Measurements from ENCODE around the gene MSH3.

MSH3 gene

DNA sequence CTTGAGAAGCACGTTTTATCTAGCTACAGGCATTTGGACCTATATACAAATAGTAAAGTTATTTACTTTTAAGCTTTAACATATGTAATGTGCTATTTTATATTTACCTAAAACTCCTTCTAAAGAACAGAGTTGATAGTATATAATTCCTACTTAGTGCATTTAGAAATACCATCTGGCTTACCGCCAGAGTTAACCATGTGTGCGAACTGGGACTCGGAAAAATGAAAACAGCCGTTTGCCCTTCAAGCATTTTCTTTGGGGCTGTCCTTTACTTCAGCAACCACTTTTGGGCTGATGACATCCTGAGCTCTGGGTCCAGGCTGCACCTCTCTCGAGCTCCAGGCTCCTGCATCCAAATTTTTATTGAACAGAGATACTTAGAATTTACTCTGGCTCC lies 22.3 kb downstream of the MSH3 start:
- Histone ChIP-seq H3K9me3 (ENCODE audit: control insufficient read depth, low read length) (no peaks in the 10 kb centered on the region), H3K36me3 (ENCODE audit: control insufficient read depth, insufficient read depth, low read length) (peaks cover 27% of the 10 kb centered on the region), H3K4me1 (ENCODE audit: control insufficient read depth, insufficient read depth, low read length, poor library complexity, severe bottlenecking) (no peaks in the 10 kb centered on the region), H3K27me3 (replicated peaks; ENCODE audit: control insufficient read depth, insufficient read depth, low read length, poor library complexity, severe bottlenecking) (no peaks in the 10 kb centered on the region), H3K27ac (ENCODE audit: insufficient read depth, low read length, poor library complexity, severe bottlenecking) (no peak overlapping the region), H3K4me3 (ENCODE audit: insufficient read depth, low read depth, low read length, poor library complexity, severe bottlenecking) (no peak overlapping the region)
- no peak for DNase-seq

DNA sequence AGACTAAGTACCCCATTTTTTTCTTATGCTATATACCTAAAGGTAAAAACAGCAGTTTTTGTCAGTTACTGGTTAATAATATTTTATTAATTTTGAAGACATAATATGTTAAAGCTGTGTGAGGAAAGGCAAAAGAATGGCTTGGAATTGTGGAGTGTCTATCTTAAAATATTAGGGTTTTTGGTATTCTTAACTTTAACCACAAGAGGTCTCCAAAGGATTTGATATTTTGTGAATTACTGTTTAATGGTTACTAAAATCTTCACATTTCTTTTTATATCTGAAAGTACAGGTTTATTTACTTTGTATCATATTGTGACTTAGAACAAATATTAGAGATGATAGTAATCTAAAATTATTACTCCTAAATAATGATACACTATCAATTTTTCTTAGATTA lies 32.3 kb downstream of the MSH3 start:
- Histone ChIP-seq H3K9me3 (ENCODE audit: control insufficient read depth, low read length) (no peaks in the 10 kb centered on the region), H3K27ac (ENCODE audit: insufficient read depth, low read length, poor library complexity, severe bottlenecking) (no peak overlapping the region), H3K36me3 (ENCODE audit: control insufficient read depth, insufficient read depth, low read length) (no peaks in the 10 kb centered on the region), H3K27me3 (replicated peaks; ENCODE audit: control insufficient read depth, insufficient read depth, low read length, poor library complexity, severe bottlenecking) (no peaks in the 10 kb centered on the region), H3K4me3 (ENCODE audit: insufficient read depth, low read depth, low read length, poor library complexity, severe bottlenecking) (no peak overlapping the region), H3K4me1 (ENCODE audit: control insufficient read depth, insufficient read depth, low read length, poor library complexity, severe bottlenecking) (no peaks in the 10 kb centered on the region)
- DNase-seq, result no peak

DNA sequence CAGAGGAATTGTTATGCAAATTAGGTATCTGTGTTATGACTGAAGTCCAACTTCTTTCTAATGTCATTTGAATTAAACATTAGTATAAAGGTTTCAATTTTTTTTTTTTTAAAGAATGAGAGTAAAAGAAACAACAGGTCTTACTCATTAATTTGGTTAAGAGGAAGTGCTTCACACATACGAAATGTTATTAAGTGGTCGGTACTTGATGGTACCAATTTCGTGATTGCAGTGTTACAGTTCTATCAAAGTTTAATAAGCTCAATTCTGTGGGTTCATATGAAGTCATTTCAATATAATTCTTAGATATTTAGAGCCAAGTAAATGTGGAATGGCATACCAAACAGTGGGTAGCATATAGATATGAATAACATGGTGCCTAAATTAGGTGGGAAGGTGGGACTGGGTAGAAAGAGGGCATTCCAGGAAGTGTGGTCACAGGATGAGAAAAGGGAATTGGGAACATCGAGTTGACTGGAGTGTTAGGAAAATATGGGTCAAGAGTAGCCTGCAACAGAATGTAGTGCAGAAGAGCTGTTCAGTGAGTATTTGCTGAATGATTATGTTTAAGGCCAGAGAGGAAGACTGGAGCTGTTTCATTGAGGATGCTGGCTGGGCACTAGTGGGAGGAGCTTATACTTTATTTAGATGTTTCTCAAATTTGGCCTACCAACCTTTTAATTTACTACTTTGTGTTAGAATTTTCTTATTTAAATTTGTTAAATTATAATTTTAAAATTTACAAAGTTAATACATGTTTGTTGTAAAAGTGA lies 34.4 kb downstream of the MSH3 start:
- Histone ChIP-seq H3K27me3 (replicated peaks; ENCODE audit: control insufficient read depth, insufficient read depth, low read length, poor library complexity, severe bottlenecking) (no peaks in the 10 kb centered on the region), H3K27ac (ENCODE audit: insufficient read depth, low read length, poor library complexity, severe bottlenecking) (no peak overlapping the region), H3K4me3 (ENCODE audit: insufficient read depth, low read depth, low read length, poor library complexity, severe bottlenecking) (no peak overlapping the region), H3K4me1 (ENCODE audit: control insufficient read depth, insufficient read depth, low read length, poor library complexity, severe bottlenecking) (no peaks in the 10 kb centered on the region), H3K36me3 (ENCODE audit: control insufficient read depth, insufficient read depth, low read length) (no peaks in the 10 kb centered on the region), H3K9me3 (ENCODE audit: control insufficient read depth, low read length) (no peaks in the 10 kb centered on the region)
- no peak for DNase-seq

DNA sequence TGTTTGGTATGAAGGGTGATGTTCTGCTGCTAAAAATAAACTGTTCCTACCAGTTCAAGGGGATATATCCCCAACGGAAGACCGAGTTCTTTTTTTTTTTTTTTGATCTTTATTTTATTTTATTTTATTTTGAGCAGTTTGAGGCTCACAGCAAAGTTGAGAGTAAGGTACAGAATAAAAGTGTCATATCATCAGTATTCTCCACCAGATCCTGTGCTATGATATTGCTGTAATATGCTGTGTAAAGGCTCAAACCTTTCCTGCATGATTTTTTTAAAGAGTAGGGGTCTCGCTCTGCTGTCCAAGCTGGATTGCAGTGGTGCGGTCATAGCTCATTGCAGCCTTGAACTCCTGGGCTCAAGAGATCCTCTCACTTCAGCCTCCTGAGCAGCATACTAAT lies 35.2 kb downstream of the MSH3 start:
- Histone ChIP-seq H3K27me3 (replicated peaks; ENCODE audit: control insufficient read depth, insufficient read depth, low read length, poor library complexity, severe bottlenecking) (no peaks in the 10 kb centered on the region), H3K27ac (ENCODE audit: insufficient read depth, low read length, poor library complexity, severe bottlenecking) (no peak overlapping the region), H3K9me3 (ENCODE audit: control insufficient read depth, low read length) (no peaks in the 10 kb centered on the region), H3K4me3 (ENCODE audit: insufficient read depth, low read depth, low read length, poor library complexity, severe bottlenecking) (no peak overlapping the region), H3K36me3 (ENCODE audit: control insufficient read depth, insufficient read depth, low read length) (no peaks in the 10 kb centered on the region), H3K4me1 (ENCODE audit: control insufficient read depth, insufficient read depth, low read length, poor library complexity, severe bottlenecking) (no peaks in the 10 kb centered on the region)
- no peak for DNase-seq

DNA sequence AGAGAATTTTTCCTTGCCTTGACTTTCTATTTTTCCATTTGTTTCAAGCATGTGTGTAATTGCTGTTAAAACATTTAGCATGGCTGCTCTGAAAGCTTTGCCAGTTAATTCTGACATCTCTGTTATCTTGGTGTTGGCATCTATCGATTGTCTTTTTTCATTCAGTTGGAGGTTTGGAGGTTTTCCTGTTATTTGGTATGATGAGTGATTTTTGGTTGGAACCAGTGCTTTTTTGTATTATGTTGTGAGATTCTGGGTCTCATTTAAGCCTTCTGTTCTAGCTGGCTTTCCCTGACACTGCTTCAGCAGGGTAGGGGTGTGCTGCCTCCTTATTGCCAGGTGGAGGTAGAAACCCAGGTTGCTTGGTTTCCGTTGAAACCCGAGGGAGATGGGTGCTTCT lies 41.2 kb downstream of the MSH3 start:
- H3K27ac ChIP-seq (ENCODE audit: insufficient read depth, low read length, poor library complexity, severe bottlenecking), result no peak overlapping the region
- H3K27me3 ChIP-seq (replicated peaks; ENCODE audit: control insufficient read depth, insufficient read depth, low read length, poor library complexity, severe bottlenecking), result no peaks in the 10 kb centered on the region

DNA sequence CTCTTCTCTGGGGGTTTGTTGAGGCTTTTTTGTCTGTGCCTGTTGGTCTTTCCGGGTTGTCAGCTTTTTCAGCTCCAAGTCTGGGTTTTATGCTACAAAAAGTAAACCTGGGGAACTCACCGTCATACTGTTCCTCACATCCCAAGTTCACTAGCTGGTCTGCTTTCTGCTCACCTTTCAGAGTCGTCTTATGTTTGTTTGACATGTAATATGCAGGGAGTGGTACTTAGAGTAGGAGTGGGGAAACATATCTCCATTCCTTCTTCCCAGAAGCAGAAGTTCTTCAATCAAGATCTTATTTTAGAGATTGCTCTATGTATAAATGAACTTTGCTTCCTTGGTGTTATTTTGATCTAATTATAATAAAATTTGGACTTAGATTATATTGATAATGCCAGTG lies 42.0 kb downstream of the MSH3 start:
- H3K36me3 ChIP-seq (ENCODE audit: control insufficient read depth, insufficient read depth, low read length), result no peaks in the 10 kb centered on the region
- H3K27ac ChIP-seq (ENCODE audit: insufficient read depth, low read length, poor library complexity, severe bottlenecking), result no peak overlapping the region

More for the DNA sequence above, 41.2 kb downstream of the MSH3 start:
- H3K9me3 ChIP-seq (ENCODE audit: control insufficient read depth, low read length), result no peaks in the 10 kb centered on the region
- H3K36me3 ChIP-seq (ENCODE audit: control insufficient read depth, insufficient read depth, low read length), result no peaks in the 10 kb centered on the region
- H3K4me3 ChIP-seq (ENCODE audit: insufficient read depth, low read depth, low read length, poor library complexity, severe bottlenecking), result no peak overlapping the region
- DNase-seq, result no peak
- H3K4me1 ChIP-seq (ENCODE audit: control insufficient read depth, insufficient read depth, low read length, poor library complexity, severe bottlenecking), result no peaks in the 10 kb centered on the region

DNA sequence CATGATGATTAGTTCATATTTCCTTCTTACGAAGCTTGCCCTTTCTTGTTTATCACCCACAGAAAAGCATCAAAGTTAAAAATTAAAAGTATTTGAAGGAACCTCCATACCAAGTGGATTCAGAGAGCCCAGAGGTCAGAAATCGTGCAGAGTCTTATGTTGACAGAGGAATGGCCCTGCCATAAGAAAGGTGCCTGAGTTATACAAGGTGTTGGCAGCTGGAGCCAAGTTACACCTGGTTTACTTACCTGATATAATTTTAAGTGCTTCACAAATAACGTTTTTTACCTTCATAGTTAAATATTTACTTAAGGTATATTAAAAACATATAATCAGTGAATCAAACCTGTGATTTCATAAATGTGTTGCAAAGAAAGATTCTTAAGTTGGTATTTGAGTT lies 42.6 kb downstream of the MSH3 start:
- no peaks in the 10 kb centered on the region for H3K9me3 ChIP-seq (ENCODE audit: control insufficient read depth, low read length)
- no peak for DNase-seq
- no peaks in the 10 kb centered on the region for H3K36me3 ChIP-seq (ENCODE audit: control insufficient read depth, insufficient read depth, low read length)
- H3K27ac ChIP-seq (ENCODE audit: insufficient read depth, low read length, poor library complexity, severe bottlenecking), result no peak overlapping the region
- H3K4me1 ChIP-seq (ENCODE audit: control insufficient read depth, insufficient read depth, low read length, poor library complexity, severe bottlenecking), result no peaks in the 10 kb centered on the region
- no peaks in the 10 kb centered on the region for H3K27me3 ChIP-seq (replicated peaks; ENCODE audit: control insufficient read depth, insufficient read depth, low read length, poor library complexity, severe bottlenecking)
- no peak overlapping the region for H3K4me3 ChIP-seq (ENCODE audit: insufficient read depth, low read depth, low read length, poor library complexity, severe bottlenecking)

More for the DNA sequence above, 42.0 kb downstream of the MSH3 start:
- Histone ChIP-seq H3K4me3 (ENCODE audit: insufficient read depth, low read depth, low read length, poor library complexity, severe bottlenecking) (no peak overlapping the region), H3K4me1 (ENCODE audit: control insufficient read depth, insufficient read depth, low read length, poor library complexity, severe bottlenecking) (no peaks in the 10 kb centered on the region), H3K27me3 (replicated peaks; ENCODE audit: control insufficient read depth, insufficient read depth, low read length, poor library complexity, severe bottlenecking) (no peaks in the 10 kb centered on the region), H3K9me3 (ENCODE audit: control insufficient read depth, low read length) (no peaks in the 10 kb centered on the region)
- DNase-seq, result no peak

DNA sequence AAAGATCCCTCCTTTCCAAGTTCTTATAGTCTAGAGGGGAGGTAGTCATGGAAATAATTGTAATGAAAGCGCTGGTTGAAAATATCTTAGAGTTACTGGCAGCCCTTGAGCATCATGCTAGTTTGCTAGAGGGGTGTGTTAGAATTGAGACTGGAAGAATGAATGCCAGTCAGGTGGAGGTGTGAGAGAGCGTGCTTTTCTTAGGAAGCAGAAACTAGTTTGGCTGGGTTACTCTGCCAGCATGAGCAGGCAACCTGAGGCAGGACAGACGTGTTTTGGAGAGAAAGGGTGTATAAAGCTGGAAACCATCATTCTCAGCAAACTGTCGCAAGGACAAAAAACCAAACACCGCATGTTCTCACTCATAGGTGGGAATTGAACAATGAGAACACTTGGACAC lies 43.9 kb downstream of the MSH3 start:
- no peak overlapping the region for H3K27ac ChIP-seq (ENCODE audit: insufficient read depth, low read length, poor library complexity, severe bottlenecking)
- no peaks in the 10 kb centered on the region for H3K9me3 ChIP-seq (ENCODE audit: control insufficient read depth, low read length)
- H3K27me3 ChIP-seq (replicated peaks; ENCODE audit: control insufficient read depth, insufficient read depth, low read length, poor library complexity, severe bottlenecking), result no peaks in the 10 kb centered on the region
- H3K36me3 ChIP-seq (ENCODE audit: control insufficient read depth, insufficient read depth, low read length), result no peaks in the 10 kb centered on the region
- DNase-seq, result no peak
- H3K4me1 ChIP-seq (ENCODE audit: control insufficient read depth, insufficient read depth, low read length, poor library complexity, severe bottlenecking), result no peaks in the 10 kb centered on the region
- H3K4me3 ChIP-seq (ENCODE audit: insufficient read depth, low read depth, low read length, poor library complexity, severe bottlenecking), result no peak overlapping the region

DNA sequence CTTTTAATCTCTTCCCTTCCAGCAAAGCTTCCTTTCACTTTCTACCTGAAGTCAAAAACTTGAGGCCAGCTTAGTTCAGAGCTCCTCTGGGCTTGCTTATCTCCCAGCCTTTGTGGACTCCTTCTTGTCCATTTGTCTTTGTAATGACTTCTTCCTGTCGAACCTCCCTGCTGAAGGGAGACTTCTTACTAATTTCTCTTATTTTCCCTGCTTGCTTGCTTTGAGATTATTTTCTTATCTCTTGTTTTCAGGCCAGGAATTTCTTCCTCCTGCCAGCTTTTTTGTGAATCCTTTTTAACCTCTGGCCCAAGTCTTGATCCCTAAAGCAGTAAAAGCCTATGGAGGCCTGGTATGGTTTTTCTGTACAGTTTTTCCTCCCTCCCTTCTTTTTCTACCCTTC lies 47.1 kb downstream of the MSH3 start:
- DNase-seq, result no peak
- no peaks in the 10 kb centered on the region for H3K9me3 ChIP-seq (ENCODE audit: control insufficient read depth, low read length)
- H3K27ac ChIP-seq (ENCODE audit: insufficient read depth, low read length, poor library complexity, severe bottlenecking), result no peak overlapping the region
- H3K36me3 ChIP-seq (ENCODE audit: control insufficient read depth, insufficient read depth, low read length), result no peaks in the 10 kb centered on the region
- H3K4me1 ChIP-seq (ENCODE audit: control insufficient read depth, insufficient read depth, low read length, poor library complexity, severe bottlenecking), result no peaks in the 10 kb centered on the region
- no peak overlapping the region for H3K4me3 ChIP-seq (ENCODE audit: insufficient read depth, low read depth, low read length, poor library complexity, severe bottlenecking)
- H3K27me3 ChIP-seq (replicated peaks; ENCODE audit: control insufficient read depth, insufficient read depth, low read length, poor library complexity, severe bottlenecking), result no peaks in the 10 kb centered on the region

DNA sequence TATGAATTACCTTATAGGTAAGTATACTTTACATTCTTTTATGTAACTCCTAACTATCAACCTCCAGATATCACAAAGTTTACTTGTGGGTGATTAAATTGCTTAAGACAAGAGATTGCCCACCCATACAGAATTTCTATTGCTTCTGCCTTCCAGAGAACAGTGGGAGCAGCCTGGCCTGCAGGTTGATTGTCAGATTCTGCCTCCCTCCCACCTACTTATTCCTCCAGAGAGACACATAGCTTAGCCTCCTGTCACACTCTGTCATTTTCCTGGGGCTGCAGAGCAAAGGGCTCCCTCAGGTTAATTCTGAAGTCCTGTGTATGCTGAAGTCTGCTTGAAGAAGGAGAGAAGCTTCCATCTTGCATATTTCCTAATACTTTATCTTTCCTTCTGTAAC lies 48.8 kb downstream of the MSH3 start:
- Histone ChIP-seq H3K27ac (ENCODE audit: insufficient read depth, low read length, poor library complexity, severe bottlenecking) (no peak overlapping the region), H3K27me3 (replicated peaks; ENCODE audit: control insufficient read depth, insufficient read depth, low read length, poor library complexity, severe bottlenecking) (no peaks in the 10 kb centered on the region), H3K4me1 (ENCODE audit: control insufficient read depth, insufficient read depth, low read length, poor library complexity, severe bottlenecking) (no peaks in the 10 kb centered on the region), H3K9me3 (ENCODE audit: control insufficient read depth, low read length) (no peaks in the 10 kb centered on the region), H3K36me3 (ENCODE audit: control insufficient read depth, insufficient read depth, low read length) (peaks cover 3% of the 10 kb centered on the region), H3K4me3 (ENCODE audit: insufficient read depth, low read depth, low read length, poor library complexity, severe bottlenecking) (no peak overlapping the region)
- no peak for DNase-seq
